GM12878 (cell line): ENCODE results near the gene EYS. TPM values are rescaled to one million over a fixed set of nuclear protein-coding genes. Genes with fewer than 3 reads are reported as not detected.

Source experiments
- ATAC-seq: fragments of 200-7000 bp; cut with Tn5 transposase; 3 replicates; pipeline ENCODE4 v1.9.1; 2020; ENCODE audit warnings: mild to moderate bottlenecking, moderate library complexity
- BruUV-seq: library from RNA; stranded (reverse); fragments of 400-500 nt; replicated peaks from 2 replicates; lab custom pipeline; 2021; lab: Mats Ljungman, UMichigan
- CTCF ChIA-PET: fragments of 300-600 bp; sonication (Branson Sonifier 250); formaldehyde crosslinking; extraction: SDS; loops from one replicate; lab custom pipeline; 2021; ENCODE audit warnings: inconsistent platforms; lab: Yijun Ruan, JAX
- POLR2A ChIA-PET: fragments of 350-600 bp; formaldehyde crosslinking; extraction: SDS; loops from one replicate; lab custom pipeline; 2021; ENCODE audit warnings: inconsistent platforms; lab: Charles Lee
- RAD21 ChIA-PET: fragments of 300-600 bp; sonication (Branson Sonifier 250); formaldehyde crosslinking; loops from one replicate; lab custom pipeline; 2023; ENCODE audit warnings: antibody characterized with exemption; ENCODE audit not compliant: unreplicated experiment; lab: Charles Lee
- SMC1A ChIA-PET: fragments of 300-600 bp; sonication (Branson Sonifier 250); formaldehyde crosslinking; loops from one replicate; lab custom pipeline; 2023; ENCODE audit not compliant: unreplicated experiment, uncharacterized antibody; lab: Charles Lee
- DNase-seq: peaks from one replicate; pipeline ENCODE4 v3.0.0-alpha.2; 2011; ENCODE audit warnings: low read depth, low spot score
- FAIRE-seq: peaks from 3 replicates; lab custom pipeline; 2011; peaks lifted over from hg19 to GRCh38; lab: Jason Lieb, UNC
- H2AFZ ChIP-seq: 2 replicates; pipeline ENCODE4 v1.6.0; 2011; ENCODE audit warnings: low read depth, low read length, control low read depth; ENCODE audit not compliant: control insufficient read depth
- H3K27ac ChIP-seq: 2 replicates; pipeline ENCODE4 v1.5.1; 2011; ENCODE audit warnings: control low read depth; ENCODE audit not compliant: control insufficient read depth, insufficient read depth
- H3K27me3 ChIP-seq, 2 experiments: replicated peaks in 1 of 2; 2 replicates each; pipeline versions ENCODE4 v1.6.0 to v1.6.1; 2011; ENCODE audit warnings: low read length in 1 of 2; ENCODE audit not compliant: control insufficient read depth in 2 of 2, insufficient read depth in 2 of 2
- H3K36me3 ChIP-seq, 2 experiments: 2 replicates each; pipeline ENCODE4 v1.5.1; 2011; ENCODE audit warnings: low read length in 1 of 2; ENCODE audit not compliant: control insufficient read depth in 2 of 2, insufficient read depth in 2 of 2
- H3K4me1 ChIP-seq: 2 replicates; pipeline ENCODE4 v1.6.1; 2011; ENCODE audit warnings: mild to moderate bottlenecking, low read length, moderate library complexity, mixed read lengths; ENCODE audit not compliant: control insufficient read depth, insufficient read depth
- H3K4me2 ChIP-seq: 2 replicates; pipeline ENCODE4 v1.6.0; 2011; ENCODE audit warnings: control low read depth; ENCODE audit not compliant: control insufficient read depth, insufficient read depth
- H3K4me3 ChIP-seq: fragments of 200-600 bp; sonication (generic); 2 replicates; pipeline ENCODE4 v1.5.1; 2016
- H3K79me2 ChIP-seq: 2 replicates; pipeline ENCODE4 v1.6.0; 2011; ENCODE audit warnings: low read length; ENCODE audit not compliant: control insufficient read depth, insufficient read depth
- H3K9ac ChIP-seq: 2 replicates; pipeline ENCODE4 v1.8.0; 2011; ENCODE audit warnings: low read length, control low read depth, mixed read lengths; ENCODE audit not compliant: control insufficient read depth, insufficient read depth
- H3K9me3 ChIP-seq: replicated peaks from 3 replicates; pipeline ENCODE4 v1.5.1; 2011; ENCODE audit warnings: mild to moderate bottlenecking, low read length; ENCODE audit not compliant: control insufficient read depth, insufficient read depth
- H4K20me1 ChIP-seq: 2 replicates; pipeline ENCODE4 v1.6.0; 2011; ENCODE audit not compliant: control insufficient read depth, insufficient read depth
- ATF7 ChIP-seq: fragments of 450-650 bp; IDR thresholded peaks from 2 replicates; pipeline ENCODE4 v1.6.1; 2016; ENCODE audit warnings: low read depth, mild to moderate bottlenecking
- EED ChIP-seq: sonication (generic); IDR thresholded peaks from 2 replicates; pipeline ENCODE4 v1.6.1; 2016; ENCODE audit warnings: antibody characterized with exemption, low read depth
- EP300 ChIP-seq, 2 experiments: fragments of 150-350 bp in 1 of 2; IDR thresholded peaks; 2 replicates each; pipeline ENCODE4 v1.6.1; 2011 to 2012; ENCODE audit warnings: low read depth in 2 of 2, low read length in 2 of 2, borderline replicate concordance in 1 of 2, improper control_type of control experiment in 1 of 2, inconsistent platforms in 1 of 2; ENCODE audit not compliant: control insufficient read depth in 1 of 2
- HDGF ChIP-seq: fragments of 450-650 bp; IDR thresholded peaks from 2 replicates; pipeline ENCODE4 v1.6.1; 2016; ENCODE audit warnings: antibody characterized with exemption
- JUNB ChIP-seq: IDR thresholded peaks from 2 replicates; pipeline ENCODE4 v1.6.1; 2016; ENCODE audit warnings: antibody characterized with exemption, mild to moderate bottlenecking
- JUND ChIP-seq: IDR thresholded peaks from 2 replicates; pipeline ENCODE4 v1.6.1; 2012; ENCODE audit warnings: low read depth, mild to moderate bottlenecking, low read length, improper control_type of control experiment, moderate library complexity
- KLF5 ChIP-seq: fragments of 450-650 bp; IDR thresholded peaks from 2 replicates; pipeline ENCODE4 v1.6.1; 2014; ENCODE audit warnings: mild to moderate bottlenecking; ENCODE audit not compliant: partially characterized antibody
- NR2C1 ChIP-seq: fragments of 450-650 bp; IDR thresholded peaks from 2 replicates; pipeline ENCODE4 v1.6.1; 2017; ENCODE audit warnings: antibody characterized with exemption, mild to moderate bottlenecking, moderate library complexity
- POLR2AphosphoS5 ChIP-seq: IDR thresholded peaks from 2 replicates; pipeline ENCODE4 v1.6.1; 2011; ENCODE audit warnings: mild to moderate bottlenecking, low read length, inconsistent platforms
- SREBF1 ChIP-seq: IDR thresholded peaks from 2 replicates; pipeline ENCODE4 v1.6.1; 2012; ENCODE audit warnings: mild to moderate bottlenecking, low read length
- STAT1 ChIP-seq: fragments of 450-650 bp; conservative IDR thresholded peaks from 2 replicates; pipeline ENCODE4 v1.6.1; 2014; ENCODE audit warnings: antibody characterized with exemption, mild to moderate bottlenecking
- STAT3 ChIP-seq: IDR thresholded peaks from 2 replicates; pipeline ENCODE4 v1.6.1; 2011; ENCODE audit warnings: low read depth, low read length, improper control_type of control experiment
- TBL1XR1 ChIP-seq: IDR thresholded peaks from 2 replicates; pipeline ENCODE4 v1.6.1; 2012; ENCODE audit warnings: low read depth, low read length, improper control_type of control experiment
- TCF7 ChIP-seq: IDR thresholded peaks from 2 replicates; pipeline ENCODE4 v1.6.1; 2014; ENCODE audit warnings: antibody characterized with exemption, borderline replicate concordance
- ZNF217 ChIP-seq: fragments of 450-650 bp; IDR thresholded peaks from 2 replicates; pipeline ENCODE4 v1.6.1; 2017; ENCODE audit warnings: antibody characterized with exemption, mild to moderate bottlenecking
- WGBS: methylation state at CpG from one replicate; pipeline ENCODE4 v1.1.6; 2016; ENCODE audit warnings: low lambda C conversion rate; ENCODE audit not compliant: insufficient replicate concordance, insufficient coverage; ENCODE audit errors: missing lambda C conversion rate; 5-methylcytosine and 5-hydroxymethylcytosine counted together
- in situ Hi-C: fragments of 300-500 bp; cut with MboI; formaldehyde crosslinking; loops from 9 replicates; pipeline ENCODE4 v1.14.3; 2018; ENCODE audit warnings: mixed read lengths
- intact Hi-C: fragments of 100-400 bp; cut with micrococcal nuclease; formaldehyde crosslinking; loops from one replicate; pipeline ENCODE4 v1.14.2; 2022; ENCODE audit not compliant: unreplicated experiment
- polyA plus RNA-seq, 11 experiments: library from polyadenylated mRNA; depleted of rRNA in 4 of 11; unstranded in 6 of 11; stranded (reverse) in 5 of 11; fragments of >200 nt; fragmentation: Nextera tagmentation in 4 of 11; fragmentation: Illumina TruSeq in 1 of 11; extraction: Ambion mirVana in 4 of 11; extraction: Trizol in 1 of 11; gene quantifications; 1 replicate in 1 of 11; 2 replicates in 10 of 11; pipeline versions ENCODE4 v1.2.1 to v1.2.3, GENCODE V29; 2011 to 2016; ENCODE audit warnings: inconsistent platforms in 2 of 11, missing spikeins in 2 of 11, low read depth in 1 of 11
- total RNA-seq, 4 experiments: library from RNA; depleted of rRNA in 3 of 4; stranded (reverse); fragments of >200 nt in 3 of 4; fragmentation: Illumina TruSeq in 1 of 4; extraction: Trizol in 1 of 4; gene quantifications; 2 replicates each; pipeline versions ENCODE4 v1.2.1 to v1.2.3, GENCODE V29; 2013 to 2021
- TF ChIP-seq, protein P1 (sequence below): fragments of 450-650 bp; IDR thresholded peaks from 2 replicates; pipeline ENCODE4 v1.6.1; 2017; ENCODE audit warnings: mild to moderate bottlenecking, low read depth, inconsistent platforms; ENCODE audit not compliant: poor library complexity, severe bottlenecking
- TF ChIP-seq, protein P2 (sequence below): IDR thresholded peaks from 2 replicates; pipeline ENCODE4 v1.6.1; 2011; ENCODE audit warnings: low read depth, mild to moderate bottlenecking, low read length, moderate library complexity, borderline replicate concordance; ENCODE audit errors: extremely low read depth
- TF ChIP-seq, protein P3 (sequence below): fragments of 150-350 bp; IDR thresholded peaks from 2 replicates; pipeline ENCODE4 v1.6.1; 2016; ENCODE audit warnings: low read depth, low read length

The EYS gene
- total and polyA plus RNA-seq, 10 of the 15 experiments (the other 5 are each of a cell fraction or from before 2014, with no cell fraction given) = under 0.01 to 0.14 (median 0.02) TPM; not detected in 1

DNA sequence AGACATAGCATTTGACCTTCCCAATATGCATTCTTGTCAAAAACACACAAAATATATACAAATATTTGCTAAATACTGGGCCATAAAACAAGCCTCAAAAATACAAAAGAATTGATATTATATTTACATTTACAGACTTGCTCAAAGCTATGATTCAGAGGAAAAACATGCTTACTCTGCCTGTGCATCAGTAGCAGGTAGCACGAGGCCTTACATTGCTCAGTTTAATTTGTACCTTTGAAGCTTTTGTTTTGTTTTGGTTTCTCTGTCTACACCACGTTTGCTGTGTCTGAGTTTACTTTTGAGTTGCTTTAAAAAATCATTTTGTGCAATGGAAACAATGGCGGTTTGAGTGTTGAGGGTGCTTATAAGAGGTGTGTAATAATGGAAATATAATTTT, 1972.1 kb downstream of the EYS start:
- ChIA-PET CTCF (no interaction called here), SMC1A (no interaction called here), POLR2A (no interaction called here), RAD21 (no interaction called here)
- no peak for DNase-seq
- TF ChIP-seq HDGF (no peak), STAT3 (no peak), TCF7 (no peak), JUND (no peak), SREBF1 (no peak), POLR2AphosphoS5 (no peak), NR2C1 (no peak), ZNF217 (no peak), EED (no peak), TBL1XR1 (no peak), JUNB (no peak), STAT1 (no peak), ATF7 (no peak), EP300 (IDR thresholded peaks at IDR 0.05; ENCODE audit: borderline replicate concordance in 1 of 2, control insufficient read depth in 1 of 2, low read depth in 2 of 2, low read length in 2 of 2) (no peak), KLF5 (no peak)
- TF ChIP-seq, protein P1, sequence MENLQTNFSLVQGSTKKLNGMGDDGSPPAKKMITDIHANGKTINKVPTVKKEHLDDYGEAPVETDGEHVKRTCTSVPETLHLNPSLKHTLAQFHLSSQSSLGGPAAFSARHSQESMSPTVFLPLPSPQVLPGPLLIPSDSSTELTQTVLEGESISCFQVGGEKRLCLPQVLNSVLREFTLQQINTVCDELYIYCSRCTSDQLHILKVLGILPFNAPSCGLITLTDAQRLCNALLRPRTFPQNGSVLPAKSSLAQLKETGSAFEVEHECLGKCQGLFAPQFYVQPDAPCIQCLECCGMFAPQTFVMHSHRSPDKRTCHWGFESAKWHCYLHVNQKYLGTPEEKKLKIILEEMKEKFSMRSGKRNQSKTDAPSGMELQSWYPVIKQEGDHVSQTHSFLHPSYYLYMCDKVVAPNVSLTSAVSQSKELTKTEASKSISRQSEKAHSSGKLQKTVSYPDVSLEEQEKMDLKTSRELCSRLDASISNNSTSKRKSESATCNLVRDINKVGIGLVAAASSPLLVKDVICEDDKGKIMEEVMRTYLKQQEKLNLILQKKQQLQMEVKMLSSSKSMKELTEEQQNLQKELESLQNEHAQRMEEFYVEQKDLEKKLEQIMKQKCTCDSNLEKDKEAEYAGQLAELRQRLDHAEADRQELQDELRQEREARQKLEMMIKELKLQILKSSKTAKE = no peak
- TF ChIP-seq, protein P2, sequence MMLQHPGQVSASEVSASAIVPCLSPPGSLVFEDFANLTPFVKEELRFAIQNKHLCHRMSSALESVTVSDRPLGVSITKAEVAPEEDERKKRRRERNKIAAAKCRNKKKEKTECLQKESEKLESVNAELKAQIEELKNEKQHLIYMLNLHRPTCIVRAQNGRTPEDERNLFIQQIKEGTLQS = no peak
- TF ChIP-seq, protein P3, sequence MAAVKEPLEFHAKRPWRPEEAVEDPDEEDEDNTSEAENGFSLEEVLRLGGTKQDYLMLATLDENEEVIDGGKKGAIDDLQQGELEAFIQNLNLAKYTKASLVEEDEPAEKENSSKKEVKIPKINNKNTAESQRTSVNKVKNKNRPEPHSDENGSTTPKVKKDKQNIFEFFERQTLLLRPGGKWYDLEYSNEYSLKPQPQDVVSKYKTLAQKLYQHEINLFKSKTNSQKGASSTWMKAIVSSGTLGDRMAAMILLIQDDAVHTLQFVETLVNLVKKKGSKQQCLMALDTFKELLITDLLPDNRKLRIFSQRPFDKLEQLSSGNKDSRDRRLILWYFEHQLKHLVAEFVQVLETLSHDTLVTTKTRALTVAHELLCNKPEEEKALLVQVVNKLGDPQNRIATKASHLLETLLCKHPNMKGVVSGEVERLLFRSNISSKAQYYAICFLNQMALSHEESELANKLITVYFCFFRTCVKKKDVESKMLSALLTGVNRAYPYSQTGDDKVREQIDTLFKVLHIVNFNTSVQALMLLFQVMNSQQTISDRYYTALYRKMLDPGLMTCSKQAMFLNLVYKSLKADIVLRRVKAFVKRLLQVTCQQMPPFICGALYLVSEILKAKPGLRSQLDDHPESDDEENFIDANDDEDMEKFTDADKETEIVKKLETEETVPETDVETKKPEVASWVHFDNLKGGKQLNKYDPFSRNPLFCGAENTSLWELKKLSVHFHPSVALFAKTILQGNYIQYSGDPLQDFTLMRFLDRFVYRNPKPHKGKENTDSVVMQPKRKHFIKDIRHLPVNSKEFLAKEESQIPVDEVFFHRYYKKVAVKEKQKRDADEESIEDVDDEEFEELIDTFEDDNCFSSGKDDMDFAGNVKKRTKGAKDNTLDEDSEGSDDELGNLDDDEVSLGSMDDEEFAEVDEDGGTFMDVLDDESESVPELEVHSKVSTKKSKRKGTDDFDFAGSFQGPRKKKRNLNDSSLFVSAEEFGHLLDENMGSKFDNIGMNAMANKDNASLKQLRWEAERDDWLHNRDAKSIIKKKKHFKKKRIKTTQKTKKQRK = no peak
- Histone ChIP-seq H3K4me3 (no peak overlapping the region), H2AFZ (no peak overlapping the region), H3K9me3 (no peaks in the 10 kb centered on the region), H3K27me3 (no peaks in the 10 kb centered on the region), H3K9ac (no peak overlapping the region), H4K20me1 (no peaks in the 10 kb centered on the region), H3K4me2 (no peak overlapping the region), H3K79me2 (no peaks in the 10 kb centered on the region), H3K4me1 (no peaks in the 10 kb centered on the region), H3K27ac (no peak overlapping the region), H3K36me3 (no peaks in the 10 kb centered on the region)
- BruUV-seq = no TSS peak
- 63% methylated on average over 3 of the region's 3 CpGs for WGBS
- no peak for FAIRE-seq
- intact Hi-C loops (no loop called here), in situ Hi-C loops (no loop called here)
- no peak for ATAC-seq
